Measurements from ENCODE around the gene LGALS9B.
"Not testable (repeated sequence)": the region's sequence is repeated elsewhere in the genome, so short reads cannot be mapped to it uniquely, and the experiment has no call there.

LGALS9B gene

DNA sequence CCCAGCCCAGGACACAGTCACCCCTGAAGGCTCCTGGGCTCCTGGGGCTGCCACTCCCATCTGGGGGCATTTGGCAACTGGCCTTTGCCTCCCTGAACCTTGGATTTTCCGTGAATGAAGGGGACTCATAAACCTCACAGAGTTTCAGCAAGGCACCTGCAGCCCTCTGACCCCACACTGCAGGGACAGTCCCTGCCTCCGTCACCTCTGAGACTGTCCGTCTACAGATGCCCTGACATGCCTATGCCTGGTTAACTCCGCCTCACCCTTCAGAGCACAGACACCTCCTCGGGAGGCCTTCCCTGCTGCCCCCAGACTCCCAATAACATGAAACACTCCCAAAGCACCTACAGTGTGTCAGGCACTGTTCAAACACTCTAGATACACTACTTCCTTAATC is 786 bp downstream of the LGALS9B start:
- not testable (repeated sequence) for DNase-seq

DNA sequence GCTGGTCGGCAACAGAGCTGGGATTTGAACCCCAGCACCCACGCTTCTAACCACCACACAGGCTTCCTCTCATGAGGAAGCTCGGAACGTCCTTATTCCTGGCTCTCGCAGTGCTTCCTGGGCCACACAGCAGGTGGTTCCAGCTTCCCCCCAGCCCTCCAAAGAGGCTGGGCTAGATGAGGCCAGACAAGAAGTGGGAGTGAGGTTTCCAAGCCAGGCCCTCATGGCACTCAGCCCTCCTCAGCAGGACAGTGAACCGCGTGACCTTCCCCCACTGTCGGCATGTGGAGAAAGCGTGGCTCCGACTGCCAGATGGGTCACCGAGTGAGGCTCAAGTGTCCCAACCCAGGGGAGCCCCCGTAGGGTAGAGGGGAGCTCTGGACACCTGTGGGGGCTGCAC is 1.8 kb downstream of the LGALS9B start:
- DNase-seq = not testable (repeated sequence)

DNA sequence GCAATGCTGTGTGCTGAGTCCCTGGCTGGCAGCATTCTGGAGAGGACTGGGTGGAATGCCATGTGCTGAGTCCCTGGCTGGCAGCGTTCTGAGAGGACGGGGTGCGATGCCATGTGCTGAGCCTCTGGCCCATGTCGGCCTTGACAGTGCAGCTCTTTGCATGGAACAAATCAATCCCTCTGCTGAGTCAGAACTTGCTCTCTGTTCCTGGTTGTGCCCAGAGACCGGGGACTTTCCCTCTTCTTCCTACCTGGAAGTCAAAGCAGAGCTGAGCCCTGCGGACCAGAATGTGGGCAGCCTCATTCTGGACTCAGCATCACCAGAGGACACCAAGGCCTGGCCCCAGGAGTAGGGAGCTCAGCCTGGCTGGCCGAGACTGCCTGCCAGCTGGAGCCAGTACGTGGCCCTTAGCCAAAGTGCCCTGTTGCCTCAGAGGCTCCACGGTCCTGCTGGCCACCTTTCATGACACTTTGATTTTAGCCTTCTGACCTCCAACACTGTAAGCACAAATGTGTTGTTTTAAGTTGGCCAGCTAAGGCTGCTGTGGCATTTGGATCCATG is 2.4 kb downstream of the LGALS9B start:
- DNase-seq = not testable (repeated sequence)

DNA sequence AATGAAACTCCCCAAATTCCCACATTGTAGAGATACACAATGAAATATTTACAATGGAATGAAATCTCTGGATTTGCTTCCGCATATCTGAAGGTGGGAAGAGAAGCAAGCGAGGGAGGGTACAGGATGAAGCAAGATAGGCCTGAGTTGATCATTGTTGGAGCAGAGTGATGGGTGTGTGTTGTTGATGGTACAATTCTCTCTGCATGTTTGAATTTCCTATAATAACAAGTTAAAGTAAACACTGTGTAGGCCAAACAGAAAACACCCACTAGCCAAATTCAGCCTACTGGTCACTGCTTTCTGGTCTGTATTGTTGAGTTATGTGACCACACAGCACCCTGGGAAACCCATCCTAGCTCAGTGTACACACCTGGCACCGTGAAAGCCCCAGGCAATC is 5.2 kb downstream of the LGALS9B start:
- not testable (repeated sequence) for DNase-seq

GRCh38 chr17:20457848-20458381 is 9.4 kb downstream of the LGALS9B start:
- not testable (repeated sequence) for DNase-seq

- not testable (repeated sequence) for DNase-seq
Observed at GRCh38 chr17:20455106-20455505, 12.2 kb downstream of the LGALS9B start.

DNA sequence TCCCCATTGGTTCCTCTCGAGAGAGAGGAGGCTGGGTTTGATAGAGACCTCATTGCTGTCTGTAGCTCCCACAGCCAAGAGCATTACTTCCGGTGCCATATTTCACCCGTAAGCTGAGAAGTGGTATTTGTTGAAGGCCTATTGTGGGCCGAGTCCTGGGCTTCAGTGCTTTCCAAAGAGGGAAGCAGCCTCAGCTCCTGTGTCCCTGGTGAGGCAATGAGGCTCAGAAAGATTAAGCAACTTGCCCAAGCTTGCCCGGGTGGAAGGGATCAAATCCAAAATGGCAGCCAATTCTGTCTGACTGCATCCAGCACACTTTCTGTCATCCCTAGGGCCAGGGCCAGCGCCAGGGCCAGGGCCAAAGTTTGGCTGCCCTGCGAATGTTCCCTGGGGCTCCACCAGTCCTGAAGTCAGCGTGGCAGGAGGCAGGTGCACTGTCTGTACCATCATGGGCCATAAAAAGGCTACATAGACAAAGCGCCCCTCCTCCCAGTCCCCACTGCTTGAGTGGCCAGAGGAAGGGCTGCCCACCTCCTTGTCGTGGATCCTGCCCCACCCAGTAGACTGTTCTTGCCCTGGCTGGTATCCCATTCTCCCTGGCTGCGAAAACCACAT is 13.4 kb downstream of the LGALS9B start:
- DNase-seq = not testable (repeated sequence)

DNA sequence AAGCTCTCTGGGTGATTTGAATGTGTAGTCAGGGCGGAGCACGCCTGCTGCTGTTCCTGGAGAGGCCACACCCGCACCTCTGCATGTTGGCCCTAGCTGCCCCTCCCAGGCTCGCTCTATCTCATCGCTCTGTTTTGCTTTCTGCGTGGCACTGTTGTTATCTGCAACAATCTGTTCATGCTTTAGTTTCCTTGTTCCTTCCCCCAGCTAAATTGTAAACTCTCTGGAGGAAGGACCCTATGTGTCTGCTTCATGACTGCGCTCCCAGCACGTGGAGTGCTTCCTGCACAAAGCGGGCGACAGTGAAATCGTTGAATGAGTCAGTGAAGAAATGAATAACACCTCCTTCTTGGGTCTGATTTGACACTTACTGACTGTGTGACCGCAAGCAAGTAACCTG is 16.5 kb downstream of the LGALS9B start:
- not testable (repeated sequence) for DNase-seq

- DNase-seq = not testable (repeated sequence)
Observed at GRCh38 chr17:20447534-20448321, 19.6 kb downstream of the LGALS9B start.

DNA sequence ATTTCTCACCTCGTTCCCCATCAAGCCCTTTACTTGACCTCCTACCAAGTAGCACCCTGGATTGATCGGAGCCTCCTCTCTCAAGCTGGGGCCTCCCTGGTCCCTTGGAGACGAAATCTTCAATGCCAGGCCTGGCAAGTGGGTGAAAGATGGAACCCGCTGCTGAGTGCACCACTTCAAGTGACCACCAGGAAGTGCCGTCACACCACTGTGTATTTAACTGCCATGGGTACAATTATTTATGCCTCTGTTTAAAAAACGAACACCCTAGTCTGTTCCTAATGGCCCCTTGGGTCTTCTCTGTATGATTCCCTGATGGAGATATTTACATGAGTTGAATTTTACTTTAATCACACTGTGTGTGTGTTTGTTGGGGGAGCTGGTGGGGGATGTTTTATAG is 20.4 kb downstream of the LGALS9B start:
- peak in 1 of 2 donors; percentile 1 for DNase-seq

DNA sequence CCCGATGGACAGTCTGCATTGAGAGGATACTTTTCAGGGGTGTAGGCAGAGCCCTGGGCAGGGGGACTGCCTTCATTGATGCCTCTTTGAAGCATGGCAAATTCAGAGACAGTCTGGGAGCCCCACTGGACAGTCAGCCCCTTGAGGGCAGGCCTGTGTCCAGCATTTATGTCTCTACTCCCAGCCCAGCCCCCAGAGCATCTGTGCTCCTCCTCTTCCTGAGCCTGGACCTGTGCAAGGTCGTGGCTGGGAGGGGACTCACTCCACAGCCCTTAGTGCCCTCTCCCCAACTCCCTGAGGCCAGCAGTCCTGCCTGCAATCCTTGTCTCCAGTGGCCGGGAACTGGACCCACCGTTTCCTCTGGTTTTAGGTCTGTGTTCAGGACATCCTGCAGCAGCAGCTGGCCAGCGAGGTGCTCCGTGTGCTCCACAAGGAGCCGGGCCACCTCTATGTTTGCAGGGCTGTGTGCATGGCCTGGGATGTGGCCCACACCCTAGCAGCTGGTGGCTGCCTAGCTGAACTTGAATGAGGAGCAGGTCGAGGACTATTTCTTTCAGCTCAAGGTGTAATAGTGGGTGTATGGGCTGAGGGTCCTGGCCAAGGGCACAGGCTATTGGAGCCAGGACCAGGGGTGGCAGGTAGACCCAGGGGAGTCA is 22.6 kb downstream of the LGALS9B start:
- not testable (repeated sequence) for DNase-seq

DNA sequence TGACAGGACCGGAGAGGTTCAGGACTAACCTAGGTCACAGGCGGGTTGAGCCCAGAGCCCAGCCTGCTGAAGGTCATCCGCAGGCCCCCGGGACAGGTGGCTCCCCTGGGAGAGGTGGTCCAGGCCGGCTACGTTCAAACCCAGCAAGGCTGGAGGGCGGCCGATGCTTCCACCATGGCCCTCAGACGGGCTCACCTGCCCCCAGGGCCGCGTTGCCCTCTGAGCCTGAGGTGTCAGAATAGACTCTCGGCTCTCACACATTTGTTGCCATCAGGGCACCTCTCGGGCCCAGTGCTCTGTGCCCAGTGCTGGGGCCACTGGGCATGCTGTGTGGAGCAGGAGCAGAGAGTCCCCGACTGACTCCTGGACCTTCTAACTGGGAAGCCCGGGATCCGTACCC is 23.2 kb downstream of the LGALS9B start:
- not testable (repeated sequence) for DNase-seq

DNA sequence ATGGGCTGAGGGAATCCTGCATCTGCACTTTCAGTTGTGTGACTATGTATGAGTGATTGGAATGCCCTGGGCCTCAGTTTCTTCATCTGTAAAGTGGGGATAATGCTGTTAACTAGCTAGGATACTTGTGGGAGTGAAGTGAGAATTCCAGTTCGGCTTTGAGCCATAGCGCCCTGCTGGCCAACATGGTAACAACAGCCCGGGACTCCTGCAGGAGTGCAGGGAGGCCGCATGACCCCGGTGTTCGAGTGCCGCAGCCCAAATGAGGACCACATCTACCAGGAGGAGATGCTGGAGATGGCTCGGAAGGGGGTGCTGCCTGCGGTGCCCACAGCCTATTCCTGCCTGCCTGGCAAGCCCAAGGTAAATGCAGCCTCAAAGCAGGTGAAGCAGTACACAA is 23.7 kb downstream of the LGALS9B start:
- DNase-seq = not testable (repeated sequence)

- not testable (repeated sequence) for DNase-seq
Observed at GRCh38 chr17:20440665-20441064, 26.7 kb downstream of the LGALS9B start.

DNA sequence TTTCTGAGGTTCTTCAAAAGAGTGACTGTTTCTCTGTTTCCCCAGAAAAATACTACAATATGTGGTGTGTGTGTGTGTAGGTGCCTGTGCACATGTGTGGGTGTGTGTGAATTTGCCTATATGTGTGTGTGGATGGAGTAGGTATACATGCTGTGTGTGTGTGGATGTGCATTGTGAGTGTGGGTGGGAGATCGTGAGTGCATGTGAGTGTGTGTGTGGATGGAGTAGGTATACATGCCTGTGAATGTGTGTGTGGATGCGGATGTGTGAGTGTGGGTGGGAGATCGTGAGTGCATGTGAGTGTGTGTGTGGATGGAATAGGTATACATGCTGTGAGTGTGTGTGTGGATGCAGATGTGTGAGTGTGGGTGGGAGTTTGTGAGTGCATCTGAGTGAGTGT is 32.2 kb downstream of the LGALS9B start:
- DNase-seq = not testable (repeated sequence)

DNA sequence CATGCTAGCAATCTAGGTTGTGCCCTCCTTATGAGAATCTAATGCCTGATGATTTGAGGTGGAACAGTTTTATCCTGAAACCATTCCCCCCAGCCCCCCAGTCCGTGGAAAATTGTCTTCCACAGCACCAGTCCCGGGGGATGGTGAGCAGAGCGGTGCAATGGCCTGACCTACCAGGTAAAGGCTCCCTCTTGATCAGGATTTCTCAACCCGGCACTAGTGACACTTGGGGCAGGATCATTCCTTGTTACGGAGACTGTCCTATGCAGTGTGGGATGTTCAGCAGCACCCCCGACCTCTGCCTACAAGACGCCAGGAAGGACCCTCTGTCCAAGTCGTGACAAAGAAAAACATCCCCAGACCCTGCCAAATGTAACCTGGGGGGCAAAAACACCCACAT is 34.0 kb downstream of the LGALS9B start:
- not testable (repeated sequence) for DNase-seq

DNA sequence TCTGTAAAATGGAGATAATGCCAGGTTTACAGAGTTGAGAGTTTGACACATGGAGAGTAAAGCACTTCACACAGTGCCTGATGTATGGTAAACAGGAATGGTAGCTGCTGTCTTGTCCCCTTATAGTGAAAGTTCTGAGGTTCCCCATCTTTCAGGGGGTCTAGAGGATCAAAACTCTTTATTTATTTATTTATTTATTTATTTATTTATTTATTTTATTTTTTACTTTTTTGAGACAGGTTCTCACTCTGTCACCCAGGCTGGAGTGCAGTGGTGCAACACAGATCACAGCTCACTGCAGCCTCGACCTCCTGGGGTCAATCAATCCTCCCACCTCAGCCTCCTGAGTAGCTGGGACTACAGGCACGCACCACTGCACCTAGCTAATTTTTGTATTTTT is 40.1 kb downstream of the LGALS9B start:
- DNase-seq = not testable (repeated sequence)

DNA sequence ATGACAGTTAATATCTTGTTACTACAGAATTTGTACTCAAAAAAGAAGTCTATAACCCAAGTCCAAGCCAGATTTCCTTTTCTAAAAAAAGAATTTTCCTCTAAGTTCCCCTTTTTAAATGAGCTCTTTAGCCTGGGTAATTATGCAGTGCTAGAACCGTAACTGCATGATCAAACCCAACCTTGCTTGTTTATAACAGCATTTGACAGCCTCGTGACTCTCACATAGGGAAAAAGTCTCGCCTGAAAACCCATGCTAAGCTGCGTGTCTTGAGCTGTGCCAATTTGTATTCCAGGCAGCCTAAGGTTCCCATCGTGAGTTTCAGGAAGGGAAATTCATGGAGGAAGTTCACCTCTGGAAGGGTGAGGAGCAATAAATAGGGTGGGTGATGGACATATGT is 44.5 kb downstream of the LGALS9B start:
- DNase-seq = not testable (repeated sequence)

DNA sequence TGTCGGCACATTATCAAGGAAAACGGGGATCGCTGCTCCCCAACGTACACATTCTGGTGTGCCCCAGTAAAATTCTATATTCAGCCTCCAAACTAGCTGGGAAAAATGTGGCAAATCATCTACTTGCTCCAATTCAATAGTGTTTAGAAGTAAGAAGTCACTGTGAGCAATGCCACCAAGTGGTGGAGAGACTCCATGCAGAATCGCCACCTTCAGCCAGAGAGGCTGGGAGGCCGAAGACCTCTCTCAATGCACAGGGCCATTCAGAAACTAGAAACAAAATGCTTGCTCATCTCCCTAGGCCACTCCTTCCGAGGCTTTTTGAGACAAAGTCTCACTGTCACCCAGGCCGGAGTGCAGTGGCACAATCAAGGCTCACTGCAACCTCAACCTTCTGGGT is 48.5 kb downstream of the LGALS9B start:
- DNase-seq = not testable (repeated sequence)

- DNase-seq = not testable (repeated sequence)
Observed at GRCh38 chr17:20417492-20418080, 49.8 kb downstream of the LGALS9B start.

- DNase-seq = not testable (repeated sequence)
Observed at GRCh38 chr17:20416381-20416911, 50.9 kb downstream of the LGALS9B start.

- not testable (repeated sequence) for DNase-seq
Observed at GRCh38 chr17:20415479-20415878, 51.9 kb downstream of the LGALS9B start.

Data from CD4-positive, alpha-beta T cell treated with Interferon alpha-2 for 1 hour (primary cell).